SK-N-SH treated with all-trans-retinoic acid at 6 μM for 48 hours (cell line): ENCODE results near the gene ADRB1.

Experiments used
- ATAC-seq: fragments of 200-7000 bp; cut with Tn5 transposase; 3 replicates; pipeline ENCODE4 v1.9.1; 2020; ENCODE audit warnings: mild to moderate bottlenecking, moderate library complexity
- ARNTL ChIP-seq: fragments of 450-650 bp; formaldehyde crosslinking; IDR thresholded peaks from 2 replicates; pipeline ENCODE4 v1.5.0; 2020; ENCODE audit warnings: low read depth, mild to moderate bottlenecking, moderate library complexity, borderline replicate concordance
- BACH2 ChIP-seq: fragments of 250-450 bp; sonication (Bioruptor Pico); IDR thresholded peaks from 2 replicates; pipeline ENCODE4 v1.9.0; 2021; ENCODE audit warnings: mild to moderate bottlenecking, borderline replicate concordance
- CREB5 ChIP-seq: fragments of 250-450 bp; sonication (Bioruptor Pico); IDR thresholded peaks from 2 replicates; pipeline ENCODE4 v1.5.1; 2020; ENCODE audit warnings: low read depth, mild to moderate bottlenecking, moderate library complexity
- CSDC2 ChIP-seq: fragments of 250-450 bp; sonication (Bioruptor Pico); IDR thresholded peaks from 2 replicates; pipeline ENCODE4 v1.5.0; 2020; ENCODE audit warnings: mild to moderate bottlenecking, moderate library complexity
- CSRNP3 ChIP-seq: fragments of 250-450 bp; sonication (Bioruptor Pico); IDR thresholded peaks from 2 replicates; pipeline ENCODE4 v1.5.1; 2021; ENCODE audit warnings: mild to moderate bottlenecking, moderate library complexity
- ESRRG ChIP-seq: fragments of 250-450 bp; sonication (Bioruptor Pico); IDR thresholded peaks from 2 replicates; pipeline ENCODE4 v1.6.1; 2021; ENCODE audit warnings: mild to moderate bottlenecking
- GLIS3 ChIP-seq: fragments of 250-450 bp; sonication (Bioruptor Pico); IDR thresholded peaks from 2 replicates; pipeline ENCODE4 v1.5.0; 2020; ENCODE audit warnings: mild to moderate bottlenecking, moderate library complexity
- ISL1 ChIP-seq: fragments of 250-450 bp; sonication (Bioruptor Pico); IDR thresholded peaks from 2 replicates; pipeline ENCODE4 v2.1.2; 2022; ENCODE audit warnings: mild to moderate bottlenecking, moderate library complexity
- OSR1 ChIP-seq: fragments of 250-450 bp; sonication (Bioruptor Pico); IDR thresholded peaks from 2 replicates; pipeline ENCODE4 v1.8.0; 2022; ENCODE audit warnings: moderate library complexity, mild to moderate bottlenecking, inconsistent platforms
- PATZ1 ChIP-seq: fragments of 250-450 bp; sonication (Bioruptor Pico); IDR thresholded peaks from 2 replicates; pipeline ENCODE4 v1.8.0; 2020; ENCODE audit warnings: mild to moderate bottlenecking, moderate library complexity, borderline replicate concordance
- POU6F1 ChIP-seq: fragments of 250-450 bp; sonication (Bioruptor Pico); IDR thresholded peaks from 2 replicates; pipeline ENCODE4 v1.8.0; 2021; ENCODE audit warnings: low read depth, mild to moderate bottlenecking, moderate library complexity, borderline replicate concordance
- PPARA ChIP-seq: fragments of 250-450 bp; sonication (Bioruptor Pico); IDR thresholded peaks from 2 replicates; pipeline ENCODE4 v1.5.0; 2020; ENCODE audit warnings: mild to moderate bottlenecking, borderline replicate concordance
- RARB ChIP-seq: fragments of 250-450 bp; sonication (Bioruptor Pico); IDR thresholded peaks from 2 replicates; pipeline ENCODE4 v1.8.0; 2021; ENCODE audit warnings: mild to moderate bottlenecking, moderate library complexity
- TCF4 ChIP-seq: fragments of 250-450 bp; sonication (Bioruptor Pico); IDR thresholded peaks from 2 replicates; pipeline ENCODE4 v1.8.0; 2021; ENCODE audit warnings: mild to moderate bottlenecking, moderate library complexity, borderline replicate concordance
- TOX ChIP-seq: fragments of 250-450 bp; sonication (Bioruptor Pico); IDR thresholded peaks from 2 replicates; pipeline ENCODE4 v1.8.0; 2021; ENCODE audit warnings: mild to moderate bottlenecking, moderate library complexity, borderline replicate concordance
- TSHZ2 ChIP-seq: fragments of 250-450 bp; sonication (Bioruptor Pico); IDR thresholded peaks from 2 replicates; pipeline ENCODE4 v1.5.0; 2020; ENCODE audit warnings: mild to moderate bottlenecking, moderate library complexity
- ZC3H10 ChIP-seq: fragments of 250-450 bp; sonication (Bioruptor Pico); IDR thresholded peaks from 2 replicates; pipeline ENCODE4 v1.5.1; 2021; ENCODE audit warnings: mild to moderate bottlenecking, moderate library complexity
- ZFP3 ChIP-seq: fragments of 250-450 bp; sonication (Bioruptor Pico); IDR thresholded peaks from 2 replicates; pipeline ENCODE4 v1.5.0; 2020; ENCODE audit warnings: mild to moderate bottlenecking, moderate library complexity
- ZFP30 ChIP-seq: fragments of 450-650 bp; formaldehyde crosslinking; IDR thresholded peaks from 2 replicates; pipeline ENCODE4 v1.5.0; 2022; ENCODE audit warnings: mild to moderate bottlenecking, moderate library complexity
- ZNF565 ChIP-seq: fragments of 450-650 bp; formaldehyde crosslinking; conservative IDR thresholded peaks from 2 replicates; pipeline ENCODE4 v1.5.0; 2020; ENCODE audit warnings: low read depth, mild to moderate bottlenecking, moderate library complexity
- ZNF70 ChIP-seq: fragments of 450-650 bp; formaldehyde crosslinking; IDR thresholded peaks from 2 replicates; pipeline ENCODE4 v1.5.0; 2020; ENCODE audit warnings: mild to moderate bottlenecking, moderate library complexity
- ZNF8 ChIP-seq: fragments of 450-650 bp; formaldehyde crosslinking; IDR thresholded peaks from 2 replicates; pipeline ENCODE4 v1.5.0; 2020; ENCODE audit warnings: mild to moderate bottlenecking, moderate library complexity

The ADRB1 gene

GRCh38 chr10:114078346-114078745 is 34.7 kb downstream of the ADRB1 start (continued):
- TF ChIP-seq CSRNP3, result no peak
- no peak for TF ChIP-seq CSDC2
- no peak for TF ChIP-seq RARB (CRISPR knock-in tag)

GRCh38 chr10:114079421-114079820 is 35.8 kb downstream of the ADRB1 start:
- no peak for ATAC-seq
- TF ChIP-seq BACH2 (CRISPR knock-in tag), result no peak
- TF ChIP-seq CSDC2, result no peak
- no peak for TF ChIP-seq CSRNP3
- no peak for TF ChIP-seq TOX (CRISPR knock-in tag)
- no peak for TF ChIP-seq POU6F1 (CRISPR knock-in tag)
- no peak for TF ChIP-seq ZNF70 (CRISPR knock-in tag)
- TF ChIP-seq ZFP3 (CRISPR knock-in tag), result no peak
- TF ChIP-seq RARB (CRISPR knock-in tag), result no peak
- no peak for TF ChIP-seq ARNTL (CRISPR knock-in tag)
- no peak for TF ChIP-seq TCF4 (CRISPR knock-in tag)
- TF ChIP-seq OSR1 (CRISPR knock-in tag), result no peak
- TF ChIP-seq ZNF565 (CRISPR knock-in tag), result no peak
- TF ChIP-seq ISL1 (CRISPR knock-in tag), result no peak
- no peak for TF ChIP-seq PPARA
- TF ChIP-seq ZFP30, result no peak

- no peak for TF ChIP-seq ESRRG
- TF ChIP-seq TOX (CRISPR knock-in tag), result no peak
- no peak for TF ChIP-seq PATZ1 (CRISPR knock-in tag)
- no peak for TF ChIP-seq PPARA
- TF ChIP-seq TCF4 (CRISPR knock-in tag), result no peak
- no peak for TF ChIP-seq ZNF8 (CRISPR knock-in tag)
- TF ChIP-seq ISL1 (CRISPR knock-in tag), result no peak
- TF ChIP-seq ZFP30, result no peak
- TF ChIP-seq ZFP3 (CRISPR knock-in tag), result no peak
- TF ChIP-seq ZC3H10 (CRISPR knock-in tag), result no peak
- no peak for TF ChIP-seq CSRNP3
- TF ChIP-seq CSDC2, result no peak
- TF ChIP-seq ZNF70 (CRISPR knock-in tag), result no peak
- no peak for TF ChIP-seq GLIS3
- TF ChIP-seq POU6F1 (CRISPR knock-in tag), result no peak
- no peak for TF ChIP-seq BACH2 (CRISPR knock-in tag)
- TF ChIP-seq ZNF565 (CRISPR knock-in tag), result no peak
- TF ChIP-seq CREB5, result no peak
- TF ChIP-seq TSHZ2 (CRISPR knock-in tag), result no peak
Observed at GRCh38 chr10:114081911-114082583, 38.4 kb downstream of the ADRB1 start.

More at GRCh38 chr10:114081911-114082583, 38.4 kb downstream of the ADRB1 start:
- no peak for ATAC-seq
